B cell (primary cell): Measurements from ENCODE around the gene FUOM. TPM values are rescaled to one million over a fixed set of nuclear protein-coding genes. Genes with fewer than 3 reads are reported as not detected.

ENCODE experiments used
- ATAC-seq: fragments of 200-7000 bp; cut with Tn5 transposase; one replicate; pipeline ENCODE4 v1.10.0; 2021; ENCODE audit warnings: low read depth, mild to moderate bottlenecking, moderate number of reproducible peaks, moderate library complexity
- CTCF ChIA-PET: fragments of 350-600 bp; sonication (Branson Sonifier 250); formaldehyde crosslinking; loops from one replicate; lab custom pipeline; 2021; ENCODE audit warnings: antibody characterized with exemption, inconsistent platforms; lab: Charles Lee
- POLR2A ChIA-PET: fragments of 350-600 bp; sonication (Branson Sonifier 250); formaldehyde crosslinking; loops from one replicate; lab custom pipeline; 2021; ENCODE audit warnings: antibody characterized with exemption; lab: Charles Lee
- DNase-seq: peaks from one replicate; pipeline ENCODE4 v3.0.0; 2013
- H2AFZ ChIP-seq: 2 replicates; pipeline ENCODE4 v1.6.1; 2012; ENCODE audit warnings: mild to moderate bottlenecking, low read depth, low read length; ENCODE audit not compliant: insufficient read depth, poor library complexity, severe bottlenecking
- H3K27ac ChIP-seq, 2 donors: 1 replicate in 1 of 2; 2 replicates in 1 of 2; pipeline ENCODE4 v1.5.1; 2012 to 2013; ENCODE audit warnings: low read length in 2 of 2, mild to moderate bottlenecking in 2 of 2, moderate library complexity in 1 of 2
- H3K27me3 ChIP-seq, 4 experiments: fragments of 200-600 bp in 1 of 4; sonication (generic) in 1 of 4; replicated peaks in 1 of 4; 1 replicate in 2 of 4; 2 replicates in 2 of 4; pipeline versions ENCODE4 v1.6.1 to v1.7.0; 2013 to 2016; ENCODE audit warnings: low read length in 3 of 4, mild to moderate bottlenecking in 2 of 4, mixed read lengths in 1 of 4, moderate library complexity in 1 of 4; ENCODE audit not compliant: insufficient read depth in 4 of 4, control insufficient read depth in 3 of 4; ENCODE audit errors: control extremely low read depth in 1 of 4
- H3K36me3 ChIP-seq, 2 experiments: replicated peaks in 1 of 2; 1 replicate in 1 of 2; 2 replicates in 1 of 2; pipeline versions ENCODE4 v1.6.1 to v1.7.1; 2013; ENCODE audit warnings: low read length in 1 of 2; ENCODE audit not compliant: insufficient read depth in 2 of 2, control insufficient read depth in 1 of 2; ENCODE audit errors: control extremely low read depth in 1 of 2, extremely low read depth in 1 of 2
- H3K4me1 ChIP-seq, 2 donors: fragments of 200-600 bp in 1 of 2; sonication (generic) in 1 of 2; 1 replicate in 1 of 2; 2 replicates in 1 of 2; pipeline versions ENCODE4 v1.5.1 to v1.6.1; 2013 to 2017; ENCODE audit warnings: low read length in 2 of 2; ENCODE audit not compliant: control insufficient read depth in 2 of 2, insufficient read depth in 2 of 2
- H3K4me2 ChIP-seq: replicated peaks from 2 replicates; pipeline ENCODE3; 2012; ENCODE audit warnings: mild to moderate bottlenecking, low read depth, low read length; ENCODE audit not compliant: poor library complexity, severe bottlenecking
- H3K4me3 ChIP-seq, 5 experiments: fragments of 200-600 bp in 1 of 5; sonication (generic) in 1 of 5; 1 replicate in 3 of 5; 2 replicates in 2 of 5; pipeline versions ENCODE4 v1.5.1 to v1.7.0; 2011 to 2016; ENCODE audit warnings: low read length in 4 of 5, mild to moderate bottlenecking in 4 of 5, low read depth in 2 of 5, control low read depth in 1 of 5, moderate library complexity in 1 of 5; ENCODE audit not compliant: insufficient read depth in 1 of 5; ENCODE audit errors: control extremely low read depth in 1 of 5, extremely low read depth in 1 of 5
- H3K79me2 ChIP-seq: fragments of 200-600 bp; sonication (generic); one replicate; pipeline ENCODE4 v1.6.0; 2016; ENCODE audit warnings: low read length; ENCODE audit not compliant: control insufficient read depth, insufficient read depth
- H3K9ac ChIP-seq: fragments of 200-600 bp; sonication (generic); 2 replicates; pipeline ENCODE4 v1.6.1; 2017; ENCODE audit warnings: mild to moderate bottlenecking, low read length, moderate library complexity
- H3K9me3 ChIP-seq, 3 donors: one replicate each; pipeline versions ENCODE4 v1.6.1 to v1.7.1; 2013; ENCODE audit warnings: low read length in 2 of 3; ENCODE audit not compliant: control insufficient read depth in 2 of 3, insufficient read depth in 1 of 3; ENCODE audit errors: control extremely low read depth in 1 of 3
- H4K20me1 ChIP-seq: 2 replicates; pipeline ENCODE4 v1.6.0; 2012; ENCODE audit warnings: mild to moderate bottlenecking, low read length; ENCODE audit not compliant: insufficient read depth, control insufficient read depth, poor library complexity, severe bottlenecking
- H3K27ac Mint-ChIP-seq: one replicate; pipeline ENCODE4 v1.8.0; 2021; ENCODE audit warnings: mixed read lengths
- H3K27me3 Mint-ChIP-seq: one replicate; pipeline ENCODE4 v1.8.0; 2021; ENCODE audit warnings: mixed read lengths
- H3K4me1 Mint-ChIP-seq: one replicate; pipeline ENCODE4 v1.8.0; 2021; ENCODE audit warnings: mixed read lengths
- H3K4me3 Mint-ChIP-seq: one replicate; pipeline ENCODE4 v1.8.0; 2021; ENCODE audit warnings: mixed read lengths
- H3K9me3 Mint-ChIP-seq: one replicate; pipeline ENCODE4 v1.8.0; 2022; ENCODE audit warnings: mixed read lengths; ENCODE audit not compliant: insufficient read depth
- EZH2 ChIP-seq: IDR thresholded peaks from 2 replicates; pipeline ENCODE4 v1.6.1; 2012; ENCODE audit warnings: borderline replicate concordance, low read depth, mild to moderate bottlenecking, moderate library complexity, low read length; ENCODE audit not compliant: insufficient read depth, poor library complexity, severe bottlenecking
- WGBS: methylation state at CpG from one replicate; pipeline ENCODE4 v1.1.5; 2013; ENCODE audit warnings: missing lambda C conversion rate; ENCODE audit not compliant: insufficient coverage; 5-methylcytosine and 5-hydroxymethylcytosine counted together
- intact Hi-C: fragments of 100-400 bp; cut with micrococcal nuclease; formaldehyde crosslinking; loops from one replicate; pipeline ENCODE4 v1.10.0; 2022
- polyA plus RNA-seq: library from polyadenylated mRNA; depleted of rRNA; stranded (reverse); fragments of >200 nt; gene quantifications from 2 replicates; pipeline ENCODE4 v1.2.3, GENCODE V29; 2012
- total RNA-seq, 2 donors: library from RNA; stranded (reverse); fragments of 120-200 nt in 1 of 2; gene quantifications; 1 replicate in 1 of 2; 2 replicates in 1 of 2; pipeline versions ENCODE4 v1.2.3 to v1.2.4, GENCODE V29; 2013 to 2022
- TF ChIP-seq, protein P1 (sequence below): fragments of 200-600 bp; IDR thresholded peaks from one replicate; pipeline ENCODE4 v1.8.0; 2022; ENCODE audit warnings: antibody characterized with exemption, mild to moderate bottlenecking

Gene FUOM
- total and polyA plus RNA-seq, 2 donors (not counting 1 experiment from before 2014, with no cell fraction given), result 23.8 to 30.7 TPM

DNA sequence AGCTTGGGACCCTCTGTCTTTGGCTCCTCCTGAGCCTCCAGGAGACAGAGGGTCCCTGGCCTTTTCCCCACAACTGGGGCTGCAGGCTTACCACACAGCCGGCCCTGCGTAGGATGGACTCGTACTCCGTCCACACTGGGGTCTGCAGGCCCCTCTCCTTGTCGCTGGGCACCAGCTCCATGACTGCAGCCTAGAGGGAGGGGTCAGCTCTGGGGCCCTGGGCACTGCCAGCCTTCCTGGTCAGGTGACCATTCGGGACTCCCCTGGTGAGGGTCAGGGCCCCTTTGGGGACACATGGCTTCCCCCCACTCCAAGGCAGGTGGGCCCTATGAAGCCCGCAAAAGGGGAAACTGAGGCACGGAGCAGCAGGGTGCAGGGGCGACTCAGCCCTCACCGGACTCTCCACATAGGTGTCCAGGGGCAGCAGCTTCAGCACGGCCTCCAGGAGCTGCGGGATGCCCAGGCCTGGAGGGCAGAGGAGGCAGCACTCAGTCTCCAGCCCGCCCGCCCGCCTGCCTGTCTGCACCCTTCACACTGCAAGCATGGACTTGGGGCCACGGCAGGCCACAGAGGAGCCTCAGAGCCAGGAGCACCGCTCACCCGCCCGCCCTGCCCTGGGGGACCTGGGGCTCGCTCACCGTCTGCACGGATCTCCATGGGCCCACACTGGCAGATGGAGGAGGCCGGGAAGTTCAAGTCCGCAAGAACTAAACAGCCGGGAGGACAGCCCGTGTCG lies 1.1 kb downstream of the FUOM start:
- 56% methylated on average over 27 of the region's 27 CpGs for WGBS
- peaks cover 16 to 32% of the 10 kb centered on the region in 2 donors for H3K4me1 ChIP-seq
- peaks cover 24% of the 10 kb centered on the region for H3K79me2 ChIP-seq
- CTCF ChIA-PET, result interaction anchor here (1.0 to 3.6 kb wide), 3 partner anchors 22 to 31 kb away, joined by 3 to 18 read pairs (median 4); partner anchors contain the start of gene PAOX
- Mint-ChIP-seq H3K9me3 (no peaks in the 10 kb centered on the region), H3K4me3 (peak overlapping the region; percentile 80), H3K4me1 (peaks cover 26% of the 10 kb centered on the region), H3K27ac (peak overlapping the region; percentile 26), H3K27me3 (no peaks in the 10 kb centered on the region)
- POLR2A ChIA-PET, result interaction anchor here (1.2 to 1.7 kb wide), 2 partner anchors 27 to 34 kb away, joined by 3 to 11 read pairs; no protein-coding TSS in a partner anchor
- peak overlapping the region in 1 of 2 donors; percentile 71 for H3K27ac ChIP-seq
- peak overlapping the region in 4 of 5 experiments; percentile 57 to 87 (median 68) for H3K4me3 ChIP-seq
- peaks cover 21% of the 10 kb centered on the region for H4K20me1 ChIP-seq
- ATAC-seq (no peak), DNase-seq (no peak)
- peak overlapping the region; percentile 85 for H3K9ac ChIP-seq
- intact Hi-C loops, result loop anchor here (5.0 kb wide), 1 partner anchor 49 kb away; the partner anchor contains the start of genes TUBGCP2 and ZNF511
- H3K4me2 ChIP-seq, result peak overlapping the region; percentile 99
- peaks cover 0 to 17% (median 0%) of the 10 kb centered on the region in 3 donors for H3K9me3 ChIP-seq
- no peaks in the 10 kb centered on the region for H3K27me3 ChIP-seq
- TF ChIP-seq EZH2, result no peak
- TF ChIP-seq, protein P1, sequence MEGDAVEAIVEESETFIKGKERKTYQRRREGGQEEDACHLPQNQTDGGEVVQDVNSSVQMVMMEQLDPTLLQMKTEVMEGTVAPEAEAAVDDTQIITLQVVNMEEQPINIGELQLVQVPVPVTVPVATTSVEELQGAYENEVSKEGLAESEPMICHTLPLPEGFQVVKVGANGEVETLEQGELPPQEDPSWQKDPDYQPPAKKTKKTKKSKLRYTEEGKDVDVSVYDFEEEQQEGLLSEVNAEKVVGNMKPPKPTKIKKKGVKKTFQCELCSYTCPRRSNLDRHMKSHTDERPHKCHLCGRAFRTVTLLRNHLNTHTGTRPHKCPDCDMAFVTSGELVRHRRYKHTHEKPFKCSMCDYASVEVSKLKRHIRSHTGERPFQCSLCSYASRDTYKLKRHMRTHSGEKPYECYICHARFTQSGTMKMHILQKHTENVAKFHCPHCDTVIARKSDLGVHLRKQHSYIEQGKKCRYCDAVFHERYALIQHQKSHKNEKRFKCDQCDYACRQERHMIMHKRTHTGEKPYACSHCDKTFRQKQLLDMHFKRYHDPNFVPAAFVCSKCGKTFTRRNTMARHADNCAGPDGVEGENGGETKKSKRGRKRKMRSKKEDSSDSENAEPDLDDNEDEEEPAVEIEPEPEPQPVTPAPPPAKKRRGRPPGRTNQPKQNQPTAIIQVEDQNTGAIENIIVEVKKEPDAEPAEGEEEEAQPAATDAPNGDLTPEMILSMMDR, result no peak
- peaks cover 0 to 3% of the 10 kb centered on the region in 2 experiments for H3K36me3 ChIP-seq
- H2AFZ ChIP-seq, result peak overlapping the region; percentile 95

DNA sequence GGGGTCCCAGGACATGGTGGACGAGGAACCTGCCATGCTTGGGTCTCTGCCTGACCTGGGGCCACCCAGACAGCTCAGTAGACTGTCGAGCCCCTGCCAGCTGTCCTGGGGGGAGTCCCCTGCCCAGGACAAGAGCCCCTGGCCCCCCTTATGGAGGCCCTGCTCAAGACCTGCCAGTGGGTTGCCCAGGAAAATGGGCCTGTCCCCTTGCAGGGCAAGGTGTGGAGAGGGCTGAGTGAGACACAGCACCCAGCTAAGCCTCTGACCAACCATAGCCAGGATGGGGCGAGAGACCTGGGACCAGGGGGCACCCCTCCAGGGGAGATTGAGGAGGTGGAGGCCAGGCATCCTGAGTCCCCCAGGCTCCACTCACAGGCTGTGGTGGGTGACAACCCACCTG lies 1.8 kb downstream of the FUOM start:
- Histone ChIP-seq H4K20me1 (peaks cover 21% of the 10 kb centered on the region), H3K4me1 (peaks cover 9 to 24% of the 10 kb centered on the region in 2 donors), H3K27ac (no peak overlapping the region), H3K9ac (no peak overlapping the region), H3K27me3 (no peaks in the 10 kb centered on the region), H3K9me3 (peaks cover 0 to 15% (median 0%) of the 10 kb centered on the region in 3 donors), H3K4me2 (peak overlapping the region; percentile 99), H3K79me2 (peaks cover 24% of the 10 kb centered on the region), H3K36me3 (peaks cover 0 to 3% of the 10 kb centered on the region in 2 experiments), H2AFZ (no peak overlapping the region), H3K4me3 (no peak overlapping the region)
- Mint-ChIP-seq H3K4me1 (peaks cover 19% of the 10 kb centered on the region), H3K27me3 (no peaks in the 10 kb centered on the region), H3K4me3 (peak overlapping the region; percentile 76), H3K9me3 (no peaks in the 10 kb centered on the region), H3K27ac (peak overlapping the region; percentile 37)
- intact Hi-C loops, result loop anchor here (5.0 kb wide), 1 partner anchor 49 kb away; the partner anchor contains the start of genes TUBGCP2 and ZNF511
- TF ChIP-seq EZH2, result no peak
- TF ChIP-seq, protein P1, result no peak
- no peak for ATAC-seq
- no peak for DNase-seq
- ChIA-PET POLR2A (no interaction called here), CTCF (interaction anchor here (1.8 to 3.6 kb wide), 2 partner anchors 23 to 27 kb away, joined by 4 to 18 read pairs; partner anchors contain the start of gene PAOX)
- WGBS, result 100% methylated on average over 2 of the region's 3 CpGs
